GM12875 (cell line): Measurements from ENCODE around the gene PAQR9.
"Not testable (repeated sequence)": the region's sequence is repeated elsewhere in the genome, so short reads cannot be mapped to it uniquely, and the experiment has no call there.

Experiments
- H3K4me3 ChIP-seq: one replicate; pipeline ENCODE4 v1.5.1; 2011; ENCODE audit warnings: low read depth, low read length, control low read depth
- CTCF ChIP-seq: IDR thresholded peaks from 2 replicates; pipeline ENCODE4 v1.5.1; 2011; ENCODE audit warnings: low read depth, mild to moderate bottlenecking, control low read depth, inconsistent platforms, low read length, moderate library complexity, borderline replicate concordance; ENCODE audit not compliant: insufficient read depth

Gene PAQR9

DNA sequence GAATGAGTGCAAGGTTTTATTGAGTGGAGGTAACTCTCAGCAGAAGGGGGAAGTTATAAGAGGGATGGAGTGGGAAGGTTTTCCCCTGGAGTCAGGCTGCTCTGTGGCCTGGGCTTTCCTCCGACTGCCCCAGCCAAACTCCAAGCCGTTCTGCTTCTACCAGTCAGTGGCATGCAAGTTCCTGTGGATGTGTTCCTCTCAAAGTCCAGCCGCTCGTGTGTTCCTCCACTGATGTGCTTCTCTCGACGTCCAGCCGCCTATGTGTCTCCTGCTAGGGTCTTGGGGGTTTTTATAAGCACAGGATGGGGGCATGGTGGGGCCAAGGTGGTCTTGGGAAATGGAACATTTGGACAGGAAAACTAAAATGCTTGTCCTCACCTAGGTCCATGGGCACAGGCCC is 28.8 kb upstream of the PAQR9 start:
- no peak overlapping the region for H3K4me3 ChIP-seq
- no peak for TF ChIP-seq CTCF

DNA sequence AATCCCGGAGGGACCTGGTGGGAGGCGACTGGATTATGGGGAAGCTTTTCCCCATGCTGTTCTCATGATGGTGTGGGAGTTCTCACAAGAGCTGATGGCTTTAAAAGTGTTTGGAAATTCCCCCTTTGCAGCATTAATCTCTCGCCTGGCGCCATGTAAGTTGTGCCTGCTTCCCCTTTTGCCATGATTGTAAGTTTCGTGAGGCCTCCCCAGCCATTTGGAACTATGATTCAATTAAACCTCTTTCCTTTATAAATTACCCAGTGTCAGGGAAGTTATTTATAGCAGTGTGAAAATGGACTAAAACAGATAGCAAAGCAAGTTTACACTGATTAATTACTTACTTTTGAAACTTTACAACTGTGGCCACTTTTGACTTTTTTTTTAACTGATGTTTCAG is 27.2 kb upstream of the PAQR9 start:
- TF ChIP-seq CTCF, result no peak
- H3K4me3 ChIP-seq, result no peak overlapping the region

GRCh38 chr3:142988826-142989225 is 25.4 kb upstream of the PAQR9 start:
- not testable (repeated sequence) for H3K4me3 ChIP-seq

DNA sequence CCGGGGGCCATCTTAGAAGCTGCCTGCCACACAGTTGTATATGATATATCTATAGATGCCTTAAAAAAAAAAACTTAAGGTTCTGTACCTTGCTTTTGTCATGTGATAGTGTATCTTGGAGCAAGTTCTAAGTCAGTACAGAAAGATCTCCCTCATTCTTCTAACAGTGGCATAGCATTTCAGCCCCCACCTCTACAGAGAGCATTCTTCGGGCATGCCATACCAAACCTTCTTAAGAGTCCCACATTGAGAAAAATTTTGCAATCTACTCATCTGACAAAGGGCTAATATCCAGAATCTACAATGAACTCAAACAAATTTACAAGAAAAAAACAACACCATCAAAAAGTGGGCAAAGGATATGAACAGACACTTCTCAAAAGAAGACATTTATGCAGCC is 24.7 kb upstream of the PAQR9 start:
- H3K4me3 ChIP-seq, result not testable (repeated sequence)

DNA sequence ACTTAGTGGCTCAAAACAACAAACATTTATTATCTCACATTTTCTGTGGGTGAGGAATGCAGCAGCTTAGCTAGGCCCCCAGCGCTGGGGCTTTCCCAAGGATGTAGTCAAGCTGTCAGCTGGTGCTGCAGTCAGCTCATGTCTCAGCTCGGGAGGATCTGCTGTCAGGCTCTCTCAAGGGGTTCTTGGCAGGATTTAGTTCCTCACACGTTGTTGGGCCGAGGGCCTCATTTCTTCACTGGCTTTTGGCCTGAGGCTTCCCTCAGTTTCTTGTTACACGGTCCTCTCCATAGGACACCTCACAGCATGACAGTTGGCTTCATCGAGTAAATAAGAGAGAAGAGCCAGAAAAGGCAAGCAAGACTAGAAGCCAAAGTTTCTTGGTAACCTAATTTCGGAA is 24.2 kb upstream of the PAQR9 start:
- TF ChIP-seq CTCF, result no peak
- H3K4me3 ChIP-seq, result no peak overlapping the region

DNA sequence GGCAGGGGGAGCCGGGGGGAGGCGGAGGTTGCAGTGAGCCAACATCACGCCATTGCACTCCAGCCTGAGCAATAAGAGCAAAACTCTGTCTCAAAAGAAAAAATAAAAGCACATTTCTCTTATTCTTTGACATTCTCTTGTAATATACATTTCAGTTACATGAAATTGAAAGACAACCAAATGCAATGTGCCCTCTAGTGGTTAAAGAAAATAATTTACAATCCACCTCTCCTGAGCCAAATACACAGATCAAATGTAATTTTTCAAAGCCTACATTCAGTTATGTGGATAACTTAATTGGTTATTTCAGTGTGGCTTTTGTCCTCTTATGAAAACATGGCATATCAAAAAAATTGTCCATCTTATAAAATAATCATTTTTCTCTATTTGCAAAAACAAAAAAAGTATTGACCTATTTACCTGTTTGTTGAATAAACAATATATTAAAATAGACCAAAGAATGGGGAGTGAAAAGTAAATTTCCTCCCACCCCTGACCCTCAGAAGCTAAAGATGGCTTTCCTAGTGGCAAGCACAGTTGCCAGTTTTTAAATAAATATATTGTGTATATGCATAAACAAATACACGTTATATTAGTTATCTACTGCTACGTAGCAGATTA is 23.7 kb upstream of the PAQR9 start:
- H3K4me3 ChIP-seq, result no peak overlapping the region
- peak; percentile 34; the same call in 1 of the 2 replicates for TF ChIP-seq CTCF

DNA sequence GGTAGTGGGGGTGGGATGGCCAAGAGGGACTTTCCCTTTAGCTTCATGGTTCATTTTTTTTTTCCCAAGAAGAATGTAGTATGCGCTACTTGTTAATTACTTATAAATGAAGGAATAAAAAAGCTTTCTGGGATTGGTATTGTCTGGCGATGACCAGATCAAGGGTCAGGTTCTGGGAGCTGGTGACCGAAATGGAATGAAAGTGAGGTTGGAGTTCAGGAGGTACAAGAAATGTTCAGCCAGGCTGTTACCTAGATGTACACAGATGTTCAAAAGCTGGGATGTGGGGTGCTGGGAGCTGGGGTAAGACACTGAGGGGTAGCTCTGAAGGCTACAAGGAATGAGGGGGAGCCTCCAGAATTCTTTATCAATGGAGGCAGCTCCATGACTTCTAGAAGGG is 20.8 kb upstream of the PAQR9 start:
- H3K4me3 ChIP-seq, result no peak overlapping the region
- no peak for TF ChIP-seq CTCF

DNA sequence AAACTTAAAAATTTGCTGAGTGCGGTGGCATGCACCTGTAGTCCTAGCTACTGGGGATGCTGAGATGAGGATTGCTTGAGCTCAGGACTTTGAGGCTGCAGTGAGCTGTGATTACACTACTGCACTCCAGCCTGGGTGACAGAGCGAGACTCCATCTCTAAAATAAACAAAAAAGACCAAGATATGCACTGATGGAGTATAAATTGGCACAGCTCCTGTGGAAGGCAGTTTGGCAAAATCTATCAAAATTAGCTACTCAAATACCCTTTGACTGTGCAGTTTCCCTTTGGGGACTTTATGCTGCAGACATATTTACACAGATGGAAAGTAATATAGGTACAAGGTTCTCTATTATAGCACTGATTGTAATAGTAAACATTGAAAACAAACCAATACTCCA is 19.8 kb upstream of the PAQR9 start:
- H3K4me3 ChIP-seq, result no peak overlapping the region
- TF ChIP-seq CTCF, result no peak
